SK-N-SH treated with all-trans-retinoic acid at 6 μM for 48 hours (cell line): ENCODE measurements around the gene QSOX2.
A peak's percentile ranks its signal among the peaks of the same experiment; 100 is the strongest.

Source experiments
- ATAC-seq: fragments of 200-7000 bp; cut with Tn5 transposase; 3 replicates; pipeline ENCODE4 v1.9.1; 2020; ENCODE audit warnings: mild to moderate bottlenecking, moderate library complexity
- ARNTL ChIP-seq: fragments of 450-650 bp; formaldehyde crosslinking; IDR thresholded peaks from 2 replicates; pipeline ENCODE4 v1.5.0; 2020; ENCODE audit warnings: low read depth, mild to moderate bottlenecking, moderate library complexity, borderline replicate concordance
- CREB5 ChIP-seq: fragments of 250-450 bp; sonication (Bioruptor Pico); IDR thresholded peaks from 2 replicates; pipeline ENCODE4 v1.5.1; 2020; ENCODE audit warnings: low read depth, mild to moderate bottlenecking, moderate library complexity
- CSDC2 ChIP-seq: fragments of 250-450 bp; sonication (Bioruptor Pico); IDR thresholded peaks from 2 replicates; pipeline ENCODE4 v1.5.0; 2020; ENCODE audit warnings: mild to moderate bottlenecking, moderate library complexity
- CSRNP3 ChIP-seq: fragments of 250-450 bp; sonication (Bioruptor Pico); IDR thresholded peaks from 2 replicates; pipeline ENCODE4 v1.5.1; 2021; ENCODE audit warnings: mild to moderate bottlenecking, moderate library complexity
- ESRRG ChIP-seq: fragments of 250-450 bp; sonication (Bioruptor Pico); IDR thresholded peaks from 2 replicates; pipeline ENCODE4 v1.6.1; 2021; ENCODE audit warnings: mild to moderate bottlenecking
- GLIS3 ChIP-seq: fragments of 250-450 bp; sonication (Bioruptor Pico); IDR thresholded peaks from 2 replicates; pipeline ENCODE4 v1.5.0; 2020; ENCODE audit warnings: mild to moderate bottlenecking, moderate library complexity
- ISL1 ChIP-seq: fragments of 250-450 bp; sonication (Bioruptor Pico); IDR thresholded peaks from 2 replicates; pipeline ENCODE4 v2.1.2; 2022; ENCODE audit warnings: mild to moderate bottlenecking, moderate library complexity
- OSR1 ChIP-seq: fragments of 250-450 bp; sonication (Bioruptor Pico); IDR thresholded peaks from 2 replicates; pipeline ENCODE4 v1.8.0; 2022; ENCODE audit warnings: moderate library complexity, mild to moderate bottlenecking, inconsistent platforms
- SNAI2 ChIP-seq: fragments of 250-450 bp; sonication (Bioruptor Pico); IDR thresholded peaks from 2 replicates; pipeline ENCODE4 v1.5.0; 2020; ENCODE audit warnings: mild to moderate bottlenecking, moderate library complexity
- TCF4 ChIP-seq: fragments of 250-450 bp; sonication (Bioruptor Pico); IDR thresholded peaks from 2 replicates; pipeline ENCODE4 v1.8.0; 2021; ENCODE audit warnings: mild to moderate bottlenecking, moderate library complexity, borderline replicate concordance
- TSHZ2 ChIP-seq: fragments of 250-450 bp; sonication (Bioruptor Pico); IDR thresholded peaks from 2 replicates; pipeline ENCODE4 v1.5.0; 2020; ENCODE audit warnings: mild to moderate bottlenecking, moderate library complexity
- ZC3H10 ChIP-seq: fragments of 250-450 bp; sonication (Bioruptor Pico); IDR thresholded peaks from 2 replicates; pipeline ENCODE4 v1.5.1; 2021; ENCODE audit warnings: mild to moderate bottlenecking, moderate library complexity
- ZFP3 ChIP-seq: fragments of 250-450 bp; sonication (Bioruptor Pico); IDR thresholded peaks from 2 replicates; pipeline ENCODE4 v1.5.0; 2020; ENCODE audit warnings: mild to moderate bottlenecking, moderate library complexity
- ZNF565 ChIP-seq: fragments of 450-650 bp; formaldehyde crosslinking; conservative IDR thresholded peaks from 2 replicates; pipeline ENCODE4 v1.5.0; 2020; ENCODE audit warnings: low read depth, mild to moderate bottlenecking, moderate library complexity
- ZNF70 ChIP-seq: fragments of 450-650 bp; formaldehyde crosslinking; IDR thresholded peaks from 2 replicates; pipeline ENCODE4 v1.5.0; 2020; ENCODE audit warnings: mild to moderate bottlenecking, moderate library complexity
- TF ChIP-seq, protein P1 (sequence below): fragments of 250-450 bp; sonication (Bioruptor Pico); IDR thresholded peaks from 2 replicates; pipeline ENCODE4 v1.8.0; 2020; ENCODE audit warnings: mild to moderate bottlenecking, moderate library complexity, borderline replicate concordance

The QSOX2 gene

GRCh38 chr9:136190237-136190601 lies 55.4 kb downstream of the QSOX2 start:
- ATAC-seq = no peak
- TF ChIP-seq TSHZ2 (no peak), ZFP3 (CRISPR knock-in tag) (no peak), ZNF565 (CRISPR knock-in tag) (no peak), CSRNP3 (CRISPR knock-in tag) (no peak)
- TF ChIP-seq, all 23 proteins: peak for 0

GRCh38 chr9:136189394-136190236 lies 56.0 kb downstream of the QSOX2 start:
- peak; percentile 16; the same call in 1 of the 3 replicates for ATAC-seq
- TF ChIP-seq CREB5 (no peak), CSDC2 (CRISPR knock-in tag) (no peak), ZFP3 (CRISPR knock-in tag) (no peak), SNAI2 (CRISPR knock-in tag) (no peak), GLIS3 (CRISPR knock-in tag) (no peak), ISL1 (no peak), ZNF70 (no peak)

DNA sequence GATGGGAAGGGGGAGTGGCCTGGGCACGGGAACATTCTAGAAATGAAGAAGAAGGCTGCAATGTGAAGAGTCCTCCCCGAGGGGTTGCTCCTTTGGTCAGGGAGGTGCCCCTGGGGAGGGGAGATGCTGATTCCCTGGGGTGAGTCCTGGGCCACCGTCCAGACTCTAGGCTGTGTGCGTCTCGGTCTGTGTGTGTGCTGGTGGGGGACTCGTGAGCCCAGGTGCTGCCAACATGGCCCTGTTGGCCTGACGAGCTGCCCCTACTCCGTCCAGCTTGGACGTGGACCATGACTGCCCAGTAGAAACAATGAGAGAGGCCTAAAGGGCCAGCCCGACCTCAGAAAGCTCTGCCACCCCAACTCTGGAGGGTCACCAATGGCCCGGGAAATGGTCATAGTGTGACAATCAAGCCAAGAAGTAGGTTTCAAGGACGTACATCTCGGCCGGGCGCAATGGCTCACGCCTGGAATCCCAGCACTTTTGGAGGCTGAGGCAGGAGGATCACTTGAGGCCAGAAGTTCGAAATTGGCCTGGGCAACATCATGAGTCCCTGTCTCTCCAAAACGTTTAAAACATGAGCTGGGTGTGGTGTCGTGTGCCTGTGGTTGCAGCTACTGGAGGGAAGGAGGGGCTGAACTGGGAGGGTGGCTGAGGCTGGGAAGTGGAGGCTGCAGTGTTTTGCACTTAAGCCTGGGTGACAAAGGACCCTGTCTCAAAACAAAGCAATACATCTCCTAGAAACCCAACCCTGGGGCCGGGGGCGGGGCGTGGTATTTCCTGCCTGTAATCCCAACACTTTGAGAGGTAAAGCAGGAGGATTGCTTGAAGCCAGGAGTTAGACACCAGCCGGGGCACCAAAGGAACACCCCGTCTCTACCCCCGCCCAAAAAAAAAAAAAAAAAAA lies 57.7 kb downstream of the QSOX2 start:
- no peak for ATAC-seq
- TF ChIP-seq ISL1 = no peak
- TF ChIP-seq, protein P1, sequence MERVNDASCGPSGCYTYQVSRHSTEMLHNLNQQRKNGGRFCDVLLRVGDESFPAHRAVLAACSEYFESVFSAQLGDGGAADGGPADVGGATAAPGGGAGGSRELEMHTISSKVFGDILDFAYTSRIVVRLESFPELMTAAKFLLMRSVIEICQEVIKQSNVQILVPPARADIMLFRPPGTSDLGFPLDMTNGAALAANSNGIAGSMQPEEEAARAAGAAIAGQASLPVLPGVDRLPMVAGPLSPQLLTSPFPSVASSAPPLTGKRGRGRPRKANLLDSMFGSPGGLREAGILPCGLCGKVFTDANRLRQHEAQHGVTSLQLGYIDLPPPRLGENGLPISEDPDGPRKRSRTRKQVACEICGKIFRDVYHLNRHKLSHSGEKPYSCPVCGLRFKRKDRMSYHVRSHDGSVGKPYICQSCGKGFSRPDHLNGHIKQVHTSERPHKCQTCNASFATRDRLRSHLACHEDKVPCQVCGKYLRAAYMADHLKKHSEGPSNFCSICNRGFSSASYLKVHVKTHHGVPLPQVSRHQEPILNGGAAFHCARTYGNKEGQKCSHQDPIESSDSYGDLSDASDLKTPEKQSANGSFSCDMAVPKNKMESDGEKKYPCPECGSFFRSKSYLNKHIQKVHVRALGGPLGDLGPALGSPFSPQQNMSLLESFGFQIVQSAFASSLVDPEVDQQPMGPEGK (CRISPR knock-in tag) = no peak

- ATAC-seq = no peak
- no peak for TF ChIP-seq SNAI2 (CRISPR knock-in tag)
- TF ChIP-seq CSDC2 (CRISPR knock-in tag) = no peak
- no peak for TF ChIP-seq CREB5
- TF ChIP-seq OSR1 (CRISPR knock-in tag) = no peak
- TF ChIP-seq CSRNP3 (CRISPR knock-in tag) = no peak
- no peak for TF ChIP-seq TSHZ2
- TF ChIP-seq GLIS3 (CRISPR knock-in tag) = no peak
- no peak for TF ChIP-seq ZNF565 (CRISPR knock-in tag)
- TF ChIP-seq ZNF70 = no peak
- no peak for TF ChIP-seq ARNTL (CRISPR knock-in tag)
- TF ChIP-seq TCF4 (CRISPR knock-in tag) = no peak
- TF ChIP-seq ZC3H10 (CRISPR knock-in tag) = no peak
- TF ChIP-seq ISL1 = no peak
- TF ChIP-seq, protein P1 (CRISPR knock-in tag) = no peak
- TF ChIP-seq ESRRG (CRISPR knock-in tag) = no peak
Measured at GRCh38 chr9:136187197-136187596, 58.4 kb downstream of the QSOX2 start.
